HepG2 (cell line): ENCODE measurements around the gene CARD19. TPM values are rescaled to one million over a fixed set of nuclear protein-coding genes. Genes with fewer than 3 reads are reported as not detected.
A peak's percentile ranks its signal among the peaks of the same experiment; 100 is the strongest.

Experiments used
- ATF7-NPFF ChIP-seq: sonication (generic); formaldehyde crosslinking; IDR thresholded peaks from 2 replicates; pipeline ENCODE4 v1.8.1; 2023; ENCODE audit warnings: mild to moderate bottlenecking, low read depth, missing genetic modification reagents, moderate library complexity
- BCL6 ChIP-seq: IDR thresholded peaks from 2 replicates; pipeline ENCODE4 v1.6.1; 2016; ENCODE audit warnings: missing genetic modification reagents, missing compliant biosample characterization
- CEBPG ChIP-seq: IDR thresholded peaks from 2 replicates; pipeline ENCODE4 v1.6.1; 2016
- CREB1 ChIP-seq, 2 experiments: fragments of 450-650 bp in 1 of 2; IDR thresholded peaks; 2 replicates each; pipeline ENCODE4 v1.6.1; 2016 to 2017; ENCODE audit warnings: control low read depth in 1 of 2, mild to moderate bottlenecking in 1 of 2, missing compliant biosample characterization in 1 of 2, missing genetic modification characterization in 1 of 2
- GZF1 ChIP-seq: sonication (generic); formaldehyde crosslinking; IDR thresholded peaks from 2 replicates; pipeline ENCODE4 v1.5.1; 2020; ENCODE audit warnings: mild to moderate bottlenecking, missing genetic modification reagents
- HOXA3 ChIP-seq: sonication (generic); formaldehyde crosslinking; IDR thresholded peaks from 2 replicates; pipeline ENCODE4 v1.5.0; 2020; ENCODE audit warnings: missing genetic modification reagents
- HOXA9 ChIP-seq: sonication (generic); formaldehyde crosslinking; IDR thresholded peaks from 2 replicates; pipeline ENCODE4 v1.8.1; 2022; ENCODE audit warnings: missing genetic modification reagents, mild to moderate bottlenecking, moderate library complexity, borderline replicate concordance
- LCORL ChIP-seq, 2 experiments: fragments of 450-650 bp in 1 of 2; sonication (generic) in 1 of 2; formaldehyde crosslinking in 1 of 2; IDR thresholded peaks; 2 replicates each; pipeline versions ENCODE4 v1.5.0 to v1.6.1; 2017 to 2020; ENCODE audit warnings: antibody characterized with exemption in 1 of 2, missing genetic modification reagents in 1 of 2
- MTA1 ChIP-seq: sonication (generic); formaldehyde crosslinking; IDR thresholded peaks from 2 replicates; pipeline ENCODE4 v1.4.0; 2020; ENCODE audit warnings: missing genetic modification reagents, mild to moderate bottlenecking, borderline replicate concordance
- NFKB2 ChIP-seq: sonication (generic); formaldehyde crosslinking; IDR thresholded peaks from 2 replicates; pipeline ENCODE4 v1.4.0; 2020; ENCODE audit warnings: missing genetic modification reagents, borderline replicate concordance
- RBFOX2 ChIP-seq: fragments of 200-400 bp; formaldehyde crosslinking; IDR thresholded peaks from 2 replicates; pipeline ENCODE4 v1.6.1; 2017; ENCODE audit warnings: low read depth, mild to moderate bottlenecking, low read length
- TBX3 ChIP-seq: fragments of 450-650 bp; IDR thresholded peaks from 2 replicates; pipeline ENCODE4 v1.6.1; 2017; ENCODE audit warnings: antibody characterized with exemption, mild to moderate bottlenecking, inconsistent platforms, borderline replicate concordance
- TCF7 ChIP-seq: sonication (generic); IDR thresholded peaks from 2 replicates; pipeline ENCODE4 v1.6.1; 2016; ENCODE audit warnings: antibody characterized with exemption, low read depth
- ZFY ChIP-seq: sonication (generic); formaldehyde crosslinking; IDR thresholded peaks from 2 replicates; pipeline ENCODE4 v1.4.0; 2020; ENCODE audit warnings: missing genetic modification reagents
- ZMAT3 ChIP-seq: sonication (generic); formaldehyde crosslinking; conservative IDR thresholded peaks from 2 replicates; pipeline ENCODE4 v1.7.0; 2021; ENCODE audit warnings: missing genetic modification reagents
- ZNF431 ChIP-seq: sonication (generic); formaldehyde crosslinking; IDR thresholded peaks from 2 replicates; pipeline ENCODE4 v1.9.0; 2022; ENCODE audit warnings: missing genetic modification reagents, low read depth, mild to moderate bottlenecking, borderline replicate concordance
- ZNF496 ChIP-seq: sonication (generic); formaldehyde crosslinking; IDR thresholded peaks from 2 replicates; pipeline ENCODE4 v1.8.1; 2023; ENCODE audit warnings: mild to moderate bottlenecking, moderate library complexity, missing genetic modification reagents; ENCODE audit not compliant: insufficient replicate concordance
- ZNF629 ChIP-seq: sonication (generic); formaldehyde crosslinking; conservative IDR thresholded peaks from 2 replicates; pipeline ENCODE4 v1.5.0; 2020; ENCODE audit warnings: missing genetic modification reagents
- ZNF788 ChIP-seq: sonication (generic); formaldehyde crosslinking; IDR thresholded peaks from 2 replicates; pipeline ENCODE4 v1.5.0; 2020; ENCODE audit warnings: mild to moderate bottlenecking, missing genetic modification reagents, borderline replicate concordance
- ZNF792 ChIP-seq: IDR thresholded peaks from 2 replicates; pipeline ENCODE4 v1.6.1; 2016
- ZNF83 ChIP-seq: sonication (generic); formaldehyde crosslinking; IDR thresholded peaks from 2 replicates; pipeline ENCODE4 v1.4.0; 2020; ENCODE audit warnings: missing genetic modification reagents, mild to moderate bottlenecking, borderline replicate concordance
- polyA plus RNA-seq, 8 experiments: library from polyadenylated mRNA; depleted of rRNA in 3 of 8; stranded (reverse) in 7 of 8; unstranded in 1 of 8; fragments of >200 nt; fragmentation: Illumina TruSeq in 4 of 8; extraction: Trizol in 4 of 8; gene quantifications; 2 replicates each; pipeline versions ENCODE4 v1.2.1 to v1.2.3, GENCODE V29; 2011 to 2016; ENCODE audit warnings: low read depth in 4 of 8, missing spikeins in 1 of 8, mixed read lengths in 1 of 8; ENCODE audit not compliant: insufficient read depth in 1 of 8
- total RNA-seq, 5 experiments: library from RNA; depleted of rRNA; stranded (reverse); fragments of >200 nt; fragmentation: Illumina TruSeq; extraction: Trizol; gene quantifications; 2 replicates each; pipeline ENCODE4 v1.2.3, GENCODE V29; 2016; ENCODE audit warnings: low read depth in 1 of 5
- TF ChIP-seq, protein P1 (sequence below): IDR thresholded peaks from 2 replicates; pipeline ENCODE4 v1.6.1; 2016; ENCODE audit warnings: low read depth, control low read depth

The CARD19 gene
- total and polyA plus RNA-seq, 2 of the 13 experiments (the other 11 are each of a cell fraction or from before 2014, with no cell fraction given): 18.4 to 47.2 TPM

DNA sequence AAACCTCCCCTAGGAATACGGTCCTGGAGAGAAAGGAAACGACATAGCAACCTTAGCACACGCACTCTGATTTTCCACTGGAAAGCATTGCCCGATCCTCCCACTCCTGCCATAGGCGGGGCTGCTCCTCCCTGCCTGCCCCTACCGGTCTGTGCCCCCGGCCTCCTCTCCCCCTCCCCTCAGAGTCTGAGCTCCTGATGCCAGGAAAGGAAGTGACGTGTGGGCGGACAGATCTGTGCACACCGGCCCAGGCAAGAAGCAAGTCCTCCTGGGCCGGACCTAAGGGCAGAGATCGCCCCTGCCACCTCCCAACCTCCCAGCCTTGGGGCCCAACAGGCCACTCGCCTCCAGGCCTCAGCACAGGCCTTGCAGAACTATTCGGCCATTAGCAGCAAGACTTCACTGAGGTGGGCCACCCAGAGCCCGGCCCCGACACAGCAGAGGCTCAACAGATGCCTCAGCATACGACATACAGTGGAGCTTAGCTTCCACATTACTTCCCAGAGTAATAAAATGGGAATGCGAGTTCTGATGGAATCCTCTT lies 30.9 kb downstream of the CARD19 start (continued):
- TF ChIP-seq GZF1 (peak; percentile 51; the same call in 1 of the 2 replicates), ATF7-NPFF (CRISPR knock-in tag) (no peak), ZNF431 (CRISPR knock-in tag) (peak; percentile 85), BCL6 (CRISPR knock-in tag) (0 out of 2 replicates have a peak, but pooled peaks have one; percentile 15), HOXA9 (CRISPR knock-in tag) (no peak), ZNF496 (CRISPR knock-in tag) (no peak), LCORL (IDR thresholded peaks at IDR 0.05) (no peak), LCORL (CRISPR knock-in tag; IDR thresholded peaks at IDR 0.05) (0 out of 2 replicates have a peak, but pooled peaks have one; percentile 41), MTA1 (CRISPR knock-in tag) (0 out of 2 replicates have a peak, but pooled peaks have one; percentile 73), RBFOX2 (peak; percentile 40), TCF7 (no peak), ZNF788 (peak; percentile 78; the same call in 1 of the 2 replicates), CREB1 (IDR thresholded peaks at IDR 0.05) (peak; percentile 78), CREB1 (CRISPR knock-in tag; IDR thresholded peaks at IDR 0.05) (peak; percentile 94), ZNF83 (CRISPR knock-in tag) (no peak), TBX3 (peak; percentile 41; the same call in 1 of the 2 replicates), ZNF629 (CRISPR knock-in tag) (0 out of 2 replicates have a peak, but pooled peaks have one; percentile 23), ZFY (CRISPR knock-in tag) (peak; percentile 85), ZMAT3 (CRISPR knock-in tag) (peak; percentile 67; the same call in 1 of the 2 replicates), HOXA3 (CRISPR knock-in tag) (peak; percentile 77), NFKB2 (CRISPR knock-in tag) (peak; percentile 28; the same call in 1 of the 2 replicates), CEBPG (0 out of 2 replicates have a peak, but pooled peaks have one; percentile 11), ZNF792 (0 out of 2 replicates have a peak, but pooled peaks have one; percentile 30)
- TF ChIP-seq, protein P1, sequence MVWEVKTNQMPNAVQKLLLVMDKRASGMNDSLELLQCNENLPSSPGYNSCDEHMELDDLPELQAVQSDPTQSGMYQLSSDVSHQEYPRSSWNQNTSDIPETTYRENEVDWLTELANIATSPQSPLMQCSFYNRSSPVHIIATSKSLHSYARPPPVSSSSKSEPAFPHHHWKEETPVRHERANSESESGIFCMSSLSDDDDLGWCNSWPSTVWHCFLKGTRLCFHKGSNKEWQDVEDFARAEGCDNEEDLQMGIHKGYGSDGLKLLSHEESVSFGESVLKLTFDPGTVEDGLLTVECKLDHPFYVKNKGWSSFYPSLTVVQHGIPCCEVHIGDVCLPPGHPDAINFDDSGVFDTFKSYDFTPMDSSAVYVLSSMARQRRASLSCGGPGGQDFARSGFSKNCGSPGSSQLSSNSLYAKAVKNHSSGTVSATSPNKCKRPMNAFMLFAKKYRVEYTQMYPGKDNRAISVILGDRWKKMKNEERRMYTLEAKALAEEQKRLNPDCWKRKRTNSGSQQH (CRISPR knock-in tag): no peak
- TF ChIP-seq, all 625 proteins: peak for 136
